ENCODE results near the gene GOPC. TPM values are rescaled to one million over a fixed set of nuclear protein-coding genes. Genes with fewer than 3 reads are reported as not detected.

The GOPC gene
- total and polyA plus RNA-seq, 2 of the 8 experiments (the other 6 are each of a cell fraction or from before 2014, with no cell fraction given), result 5.3 to 19.4 TPM

DNA sequence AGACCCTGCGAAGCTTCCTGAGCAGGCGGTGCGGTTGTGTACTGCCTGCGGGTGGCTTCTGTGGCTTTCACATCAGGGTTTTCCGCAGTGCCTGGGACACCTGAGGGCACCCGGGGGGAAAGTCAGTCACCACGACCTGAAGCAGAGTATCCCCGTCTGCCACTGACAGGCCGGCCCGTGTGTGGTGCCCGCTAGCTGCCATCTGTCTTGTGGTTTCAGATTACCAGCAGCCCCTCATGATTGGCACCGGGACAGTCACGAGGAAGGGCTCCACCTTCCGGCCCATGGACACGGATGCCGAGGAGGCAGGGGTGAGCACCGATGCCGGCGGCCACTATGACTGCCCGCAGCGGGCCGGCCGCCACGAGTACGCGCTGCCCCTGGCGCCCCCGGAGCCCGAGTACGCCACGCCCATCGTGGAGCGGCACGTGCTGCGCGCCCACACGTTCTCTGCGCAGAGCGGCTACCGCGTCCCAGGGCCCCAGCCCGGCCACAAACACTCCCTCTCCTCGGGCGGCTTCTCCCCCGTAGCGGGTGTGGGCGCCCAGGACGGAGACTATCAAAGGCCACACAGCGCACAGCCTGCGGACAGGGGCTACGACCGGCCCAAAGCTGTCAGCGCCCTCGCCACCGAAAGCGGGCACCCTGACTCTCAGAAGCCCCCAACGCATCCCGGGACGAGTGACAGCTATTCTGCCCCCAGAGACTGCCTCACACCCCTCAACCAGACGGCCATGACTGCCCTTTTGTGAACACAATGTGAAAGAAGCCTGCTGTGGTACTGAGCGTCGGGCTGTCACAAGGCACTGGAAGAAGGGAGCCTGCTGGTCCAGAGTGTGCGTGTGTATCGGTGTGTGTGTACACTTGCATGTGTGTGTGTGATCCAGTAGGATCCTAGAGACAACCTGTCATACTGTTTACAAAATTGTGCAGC is 54.4 kb downstream of the GOPC start:
- ChIA-PET CTCF (ENCODE audit: partially characterized antibody) (interaction anchor here (0.6 to 6.4 kb wide), 7 partner anchors 9 to 97 kb away, joined by 3 to 58 read pairs (median 3); partner anchors contain the start of gene DCBLD1), POLR2A (ENCODE audit: partially characterized antibody) (interaction anchor here (1.1 kb wide), 1 partner anchor 66 kb away, joined by 3 read pairs; no protein-coding TSS in a partner anchor)
- H3K56ac ChIP-seq (replicated peaks; ENCODE audit: insufficient read length, low read depth, low read length), result no peak overlapping the region
- H3K9ac ChIP-seq (replicated peaks in 1 of 4; ENCODE audit: extremely low read depth in 1 of 4, low read depth in 3 of 4, low read length in 3 of 4), result peak overlapping the region in 1 of 4 experiments; percentile 8; a peak in 1 of 7 replicates
- no peak overlapping the region for H2BK15ac ChIP-seq (ENCODE audit: low read length)
- no peaks in the 10 kb centered on the region for H3K23me2 ChIP-seq (ENCODE audit: low read depth, low read length)
- H4K8ac ChIP-seq (ENCODE audit: extremely low read depth, insufficient read depth, low read length), result peak overlapping the region; percentile 65
- no peak for DNase-seq (ENCODE audit: low read depth in 1 of 2, low spot score in 2 of 2)
- H3K27me3 ChIP-seq (replicated peaks in 1 of 4; ENCODE audit: control insufficient read depth in 3 of 4, extremely low read depth in 1 of 4, insufficient read depth in 3 of 4, low read length in 3 of 4), result no peaks in the 10 kb centered on the region; a peak in 1 of 7 replicates
- H4K20me1 ChIP-seq (replicated peaks in 1 of 2; ENCODE audit: control insufficient read depth in 1 of 2, insufficient read depth in 2 of 2, low read length in 2 of 2), result peaks cover 0 to 2% of the 10 kb centered on the region in 2 experiments
- H3K18ac ChIP-seq (ENCODE audit: extremely low read depth, low read length), result no peak overlapping the region
- peaks cover 0 to 6% (median 3%) of the 10 kb centered on the region in 4 experiments; a peak in 5 of 7 replicates for H3K4me1 ChIP-seq (replicated peaks in 1 of 4; ENCODE audit: control insufficient read depth in 3 of 4, insufficient read depth in 4 of 4, low read length in 3 of 4)
- H2BK5ac ChIP-seq (ENCODE audit: low read depth, low read length), result no peak overlapping the region
- H3K4me2 ChIP-seq (ENCODE audit: insufficient read depth in 1 of 2, low read depth in 2 of 2, low read length in 2 of 2), result peak overlapping the region; percentile 59 to 76; a peak in 3 of 4 replicates
- no peak overlapping the region for H3K23ac ChIP-seq (ENCODE audit: insufficient read length)
- no peak overlapping the region for H3K4ac ChIP-seq (replicated peaks; ENCODE audit: insufficient read length, low read depth, low read length)
- no peak overlapping the region for H2AK5ac ChIP-seq (ENCODE audit: low read depth, low read length)
- no peak overlapping the region for H3K27ac ChIP-seq (ENCODE audit: low read depth, low read length)
- H2BK20ac ChIP-seq (ENCODE audit: low read length), result no peak overlapping the region
- H2BK12ac ChIP-seq (ENCODE audit: low read depth, low read length), result peak overlapping the region; percentile 52; the same call in 1 of the 2 replicates
- no peaks in the 10 kb centered on the region for H3K79me2 ChIP-seq (ENCODE audit: control insufficient read depth in 1 of 2, insufficient read depth in 2 of 2, low read length in 2 of 2)
- H3K9me3 ChIP-seq (ENCODE audit: insufficient read depth in 2 of 2, low read depth in 1 of 2, low read length in 1 of 2), result no peaks in the 10 kb centered on the region
- H2AFZ ChIP-seq (ENCODE audit: low read length), result 0 out of 2 replicates have a peak overlapping the region, but pooled peaks have one; percentile 0
- H3K4me3 ChIP-seq (ENCODE audit: extremely low read depth in 1 of 4, insufficient read depth in 2 of 4, low read depth in 3 of 4, low read length in 4 of 4), result peak overlapping the region; percentile 14 to 55 (median 20); a peak in 7 of 8 replicates
- no peak for FAIRE-seq
- no peak overlapping the region for H2BK120ac ChIP-seq (replicated peaks; ENCODE audit: low read depth, low read length)
- no peak overlapping the region for H4K5ac ChIP-seq (ENCODE audit: insufficient read length, low read depth, low read length)
- H4K91ac ChIP-seq (replicated peaks; ENCODE audit: insufficient read length, low read length), result peak overlapping the region; percentile 39
- WGBS, 2 experiments (ENCODE audit: extremely low coverage in 1 of 2, insufficient coverage in 1 of 2, insufficient read length in 1 of 2, insufficient replicate concordance in 2 of 2, low coverage in 1 of 2, low lambda C conversion rate in 2 of 2, missing lambda C conversion rate in 1 of 2), result 46% methylated on average over 46 of the region's 64 CpGs; no CpG with 5 or more reads in 1 of the 2 experiments
- peaks cover 0 to 3% (median 0%) of the 10 kb centered on the region in 4 experiments; a peak in 1 of 8 replicates for H3K36me3 ChIP-seq (ENCODE audit: control insufficient read depth in 2 of 4, insufficient read depth in 4 of 4, low read length in 3 of 4)
- no peak overlapping the region for H3K14ac ChIP-seq (ENCODE audit: insufficient read length)
- H3K79me1 ChIP-seq (ENCODE audit: low read depth, low read length), result no peaks in the 10 kb centered on the region
- TF ChIP-seq HDAC2 (IDR thresholded peaks at IDR 0.05; ENCODE audit: borderline replicate concordance in 1 of 2, low read depth in 2 of 2, low read length in 2 of 2), result no peak; a peak in 1 of 4 replicates
- peak; percentile 86 for TF ChIP-seq E2F6 (IDR thresholded peaks at IDR 0.05)
- TF ChIP-seq CTCF (IDR thresholded peaks at IDR 0.05; ENCODE audit: control extremely low read depth in 1 of 3, insufficient read depth in 1 of 3, low read depth in 1 of 3, low read length in 3 of 3), result peak in 1 of 3 experiments; percentile 22; a peak in 2 of 4 replicates
- TF ChIP-seq CREB1 (IDR thresholded peaks at IDR 0.05), result no peak; the same call in 1 of the 2 replicates
- peak in 1 of 2 experiments; percentile 13; a peak in 1 of 4 replicates for TF ChIP-seq RAD21 (IDR thresholded peaks at IDR 0.05 in 1 of 2, conservative IDR thresholded peaks at IDR 0.05 in 1 of 2; ENCODE audit: low read depth in 2 of 2, low read length in 2 of 2)
- TF ChIP-seq YY1 (IDR thresholded peaks at IDR 0.05; ENCODE audit: low read depth, low read length), result no peak
